Upper lobe of left lung (tissue), 4 donors: ENCODE data around the gene NFIX.

Experiments used
- CTCF ChIP-seq, 6 experiments: fragments of 450-650 bp in 4 of 6; fragments of 200-600 bp in 2 of 6; sonication (generic) in 2 of 6; IDR thresholded peaks; one replicate each; pipeline ENCODE4 v1.5.1; 2016 to 2019; ENCODE audit warnings: antibody characterized with exemption in 6 of 6
- POLR2A ChIP-seq, 4 donors: fragments of 450-650 bp; IDR thresholded peaks; one replicate each; pipeline ENCODE4 v1.5.1; 2016 to 2017; ENCODE audit warnings: antibody characterized with exemption in 4 of 4, mild to moderate bottlenecking in 2 of 4
- POLR2AphosphoS5 ChIP-seq, 2 donors: sonication (generic); formaldehyde crosslinking; IDR thresholded peaks; one replicate each; pipeline ENCODE4 v1.5.1; 2017; ENCODE audit warnings: antibody characterized with exemption in 2 of 2

- TF ChIP-seq POLR2A (IDR thresholded peaks at IDR 0.05) (no peak), CTCF (IDR thresholded peaks at IDR 0.05) (no peak), POLR2AphosphoS5 (IDR thresholded peaks at IDR 0.05) (no peak)
These were observed 42.0 kb upstream of the NFIX start for GRCh38 chr19:12953138-12953798.
